Measurements from ENCODE around the gene ATP1A3.

ATP1A3 gene

GRCh38 chr19:41959056-41960053, 34.7 kb downstream of the ATP1A3 start, which contains the start of gene RABAC1:
Gene RABAC1 (minus strand): TSS chr19:41959321. CDS start chr19:41959292, 29 bp downstream.
- Histone ChIP-seq H2BK120ac (ENCODE audit: insufficient read depth, low read length, poor library complexity) (peak within 1 kb of the TSS; percentile 67), H3K4ac (ENCODE audit: low read depth, low read length) (peak within 1 kb of the TSS; percentile 84), H2AFZ (ENCODE audit: insufficient read depth, low read length, poor library complexity) (peak within 1 kb of the TSS; percentile 90)

GRCh38 chr19:41958367-41959055, 35.5 kb downstream of the ATP1A3 start:
- Histone ChIP-seq H4K91ac (ENCODE audit: low read depth, low read length) (peak overlapping the region; percentile 85), H3K9me3 (ENCODE audit: insufficient read depth, low read depth, low read length) (no peaks in the 10 kb centered on the region), H3K4me3 (ENCODE audit: low read depth, low read length) (peak overlapping the region; percentile 82), H2AFZ (ENCODE audit: insufficient read depth, low read length, poor library complexity) (peak overlapping the region; percentile 90), H3K27ac (ENCODE audit: low read depth, low read length) (peak overlapping the region; percentile 62), H3K18ac (ENCODE audit: low read length) (peak overlapping the region; percentile 89), H3K4me1 (ENCODE audit: control insufficient read depth in 1 of 2, insufficient read depth in 2 of 2, low read length in 2 of 2) (peaks cover 6 to 12% of the 10 kb centered on the region in 2 experiments), H2BK5ac (ENCODE audit: low read depth, low read length, poor library complexity) (peak overlapping the region; percentile 70), H4K8ac (ENCODE audit: low read depth, low read length) (peak overlapping the region; percentile 92), H3K23ac (ENCODE audit: low read length) (no peak overlapping the region), H3K4me2 (ENCODE audit: low read length) (peak overlapping the region; percentile 88), H4K12ac (ENCODE audit: low read depth, low read length) (peak overlapping the region; percentile 92), H2BK12ac (ENCODE audit: low read length) (peak overlapping the region; percentile 23), H3K4ac (ENCODE audit: low read depth, low read length) (peak overlapping the region; percentile 84), H2AK5ac (ENCODE audit: low read length) (peak overlapping the region; percentile 89), H3K79me1 (ENCODE audit: low read length) (peaks cover 8% of the 10 kb centered on the region), H3K36me3 (ENCODE audit: control insufficient read depth in 1 of 2, insufficient read depth in 2 of 2, low read length in 2 of 2) (peaks cover 10 to 15% of the 10 kb centered on the region in 2 experiments), H2BK120ac (ENCODE audit: insufficient read depth, low read length, poor library complexity) (peak overlapping the region; percentile 67), H3K27me3 (ENCODE audit: insufficient read depth, low read length) (no peaks in the 10 kb centered on the region), H3K14ac (ENCODE audit: low read length) (peak overlapping the region; percentile 91), H3K79me2 (ENCODE audit: control insufficient read depth, insufficient read depth, low read length, poor library complexity) (peaks cover 5% of the 10 kb centered on the region), H3K9ac (ENCODE audit: low read length) (peak overlapping the region; percentile 85)
- DNase-seq, result peak; percentile 86 to 87
- WGBS (ENCODE audit: extremely low coverage, insufficient coverage, insufficient read length), result no CpG with 5 or more reads among the region's 43 CpGs

More at GRCh38 chr19:41959056-41960053, 34.7 kb downstream of the ATP1A3 start, which contains the start of gene RABAC1:
- peak; percentile 95 to 96 for DNase-seq
- peaks cover 6 to 12% of the 10 kb centered on the region in 2 experiments for H3K4me1 ChIP-seq (ENCODE audit: control insufficient read depth in 1 of 2, insufficient read depth in 2 of 2, low read length in 2 of 2)
- H3K18ac ChIP-seq (ENCODE audit: low read length), result peak within 1 kb of the TSS; percentile 89
- H2BK5ac ChIP-seq (ENCODE audit: low read depth, low read length, poor library complexity), result peak within 1 kb of the TSS; percentile 70
- peaks cover 8% of the 10 kb centered on the region for H3K79me1 ChIP-seq (ENCODE audit: low read length)
- H4K91ac ChIP-seq (ENCODE audit: low read depth, low read length), result peak within 1 kb of the TSS; percentile 85
- H3K23ac ChIP-seq (ENCODE audit: low read length), result no peak within 1 kb of the TSS
- no peaks in the 10 kb centered on the region for H3K27me3 ChIP-seq (ENCODE audit: insufficient read depth, low read length)
- H4K12ac ChIP-seq (ENCODE audit: low read depth, low read length), result peak within 1 kb of the TSS; percentile 92
- peaks cover 5% of the 10 kb centered on the region for H3K79me2 ChIP-seq (ENCODE audit: control insufficient read depth, insufficient read depth, low read length, poor library complexity)
- peak within 1 kb of the TSS; percentile 91 for H3K14ac ChIP-seq (ENCODE audit: low read length)
- H3K4me2 ChIP-seq (ENCODE audit: low read length), result peak within 1 kb of the TSS; percentile 88
- peak within 1 kb of the TSS; percentile 82 for H3K4me3 ChIP-seq (ENCODE audit: low read depth, low read length)
- H4K8ac ChIP-seq (ENCODE audit: low read depth, low read length), result peak within 1 kb of the TSS; percentile 94
- H2BK12ac ChIP-seq (ENCODE audit: low read length), result peak within 1 kb of the TSS; percentile 23
- H3K27ac ChIP-seq (ENCODE audit: low read depth, low read length), result peak within 1 kb of the TSS; percentile 62
- WGBS (ENCODE audit: extremely low coverage, insufficient coverage, insufficient read length), result no CpG with 5 or more reads among the region's 46 CpGs
- H3K9me3 ChIP-seq (ENCODE audit: insufficient read depth, low read depth, low read length), result no peaks in the 10 kb centered on the region
- H3K36me3 ChIP-seq (ENCODE audit: control insufficient read depth in 1 of 2, insufficient read depth in 2 of 2, low read length in 2 of 2), result peaks cover 10 to 15% of the 10 kb centered on the region in 2 experiments
- peak within 1 kb of the TSS; percentile 89 for H2AK5ac ChIP-seq (ENCODE audit: low read length)
- peak within 1 kb of the TSS; percentile 85 for H3K9ac ChIP-seq (ENCODE audit: low read length)

GRCh38 chr19:41957838-41958366, 36.1 kb downstream of the ATP1A3 start:
- H4K91ac ChIP-seq (ENCODE audit: low read depth, low read length), result no peak overlapping the region
- peaks cover 5% of the 10 kb centered on the region for H3K79me2 ChIP-seq (ENCODE audit: control insufficient read depth, insufficient read depth, low read length, poor library complexity)
- H3K9me3 ChIP-seq (ENCODE audit: insufficient read depth, low read depth, low read length), result no peaks in the 10 kb centered on the region
- H3K4me1 ChIP-seq (ENCODE audit: control insufficient read depth in 1 of 2, insufficient read depth in 2 of 2, low read length in 2 of 2), result peaks cover 6 to 12% of the 10 kb centered on the region in 2 experiments
- H3K79me1 ChIP-seq (ENCODE audit: low read length), result peaks cover 8% of the 10 kb centered on the region
- DNase-seq, result peak; percentile 79 to 87
- H3K18ac ChIP-seq (ENCODE audit: low read length), result no peak overlapping the region
- peaks cover 10 to 15% of the 10 kb centered on the region in 2 experiments for H3K36me3 ChIP-seq (ENCODE audit: control insufficient read depth in 1 of 2, insufficient read depth in 2 of 2, low read length in 2 of 2)
- H4K12ac ChIP-seq (ENCODE audit: low read depth, low read length), result no peak overlapping the region
- H4K8ac ChIP-seq (ENCODE audit: low read depth, low read length), result peak overlapping the region; percentile 13
- no peak overlapping the region for H3K4ac ChIP-seq (ENCODE audit: low read depth, low read length)
- no peak overlapping the region for H3K4me3 ChIP-seq (ENCODE audit: low read depth, low read length)
- H2BK120ac ChIP-seq (ENCODE audit: insufficient read depth, low read length, poor library complexity), result no peak overlapping the region
- H3K9ac ChIP-seq (ENCODE audit: low read length), result no peak overlapping the region
- no peak overlapping the region for H2BK12ac ChIP-seq (ENCODE audit: low read length)
- H3K4me2 ChIP-seq (ENCODE audit: low read length), result peak overlapping the region; percentile 88
- H2AFZ ChIP-seq (ENCODE audit: insufficient read depth, low read length, poor library complexity), result no peak overlapping the region
- no peak overlapping the region for H3K14ac ChIP-seq (ENCODE audit: low read length)
- no peaks in the 10 kb centered on the region for H3K27me3 ChIP-seq (ENCODE audit: insufficient read depth, low read length)
- no peak overlapping the region for H2AK5ac ChIP-seq (ENCODE audit: low read length)
- no peak overlapping the region for H3K27ac ChIP-seq (ENCODE audit: low read depth, low read length)
- no peak overlapping the region for H2BK5ac ChIP-seq (ENCODE audit: low read depth, low read length, poor library complexity)
- no peak overlapping the region for H3K23ac ChIP-seq (ENCODE audit: low read length)
- WGBS (ENCODE audit: extremely low coverage, insufficient coverage, insufficient read length), result no CpG with 5 or more reads among the region's 10 CpGs

Measured in trophoblast cell (in vitro differentiated cells and primary cell).